Karpas-422 (cell line): Measurements from ENCODE around the gene DESI2. TPM values are rescaled to one million over a fixed set of nuclear protein-coding genes. Genes with fewer than 3 reads are reported as not detected.
"Not testable (repeated sequence)": the region's sequence is repeated elsewhere in the genome, so short reads cannot be mapped to it uniquely, and the experiment has no call there.

Experiments
- DNase-seq: peaks from one replicate; pipeline ENCODE4 v3.0.0-alpha.2; 2015
- H2AFZ ChIP-seq: fragments of 200-600 bp; sonication (generic); 2 replicates; pipeline ENCODE4 v1.6.1; 2014; ENCODE audit warnings: antibody characterized with exemption, low read length, mixed read lengths
- H3K27ac ChIP-seq: fragments of 200-600 bp; sonication (generic); 2 replicates; pipeline ENCODE4 v1.5.1; 2014; ENCODE audit warnings: mild to moderate bottlenecking, low read length, moderate library complexity
- H3K27me3 ChIP-seq: fragments of 200-600 bp; sonication (generic); 2 replicates; pipeline ENCODE4 v1.6.1; 2014; ENCODE audit warnings: low read length, mixed read lengths
- H3K36me3 ChIP-seq: fragments of 200-600 bp; sonication (generic); 2 replicates; pipeline ENCODE4 v1.6.1; 2014; ENCODE audit warnings: low read length, mixed read lengths; ENCODE audit not compliant: insufficient read depth
- H3K4me1 ChIP-seq: fragments of 200-600 bp; sonication (generic); 2 replicates; pipeline ENCODE4 v1.6.1; 2014; ENCODE audit warnings: mild to moderate bottlenecking, low read length, mixed read lengths
- H3K4me2 ChIP-seq: fragments of 200-600 bp; sonication (generic); 2 replicates; pipeline ENCODE4 v1.6.1; 2014; ENCODE audit warnings: low read length, low read depth, mild to moderate bottlenecking; ENCODE audit not compliant: poor library complexity, severe bottlenecking
- H3K4me3 ChIP-seq: fragments of 200-600 bp; sonication (generic); 2 replicates; pipeline ENCODE4 v1.5.1; 2014; ENCODE audit warnings: mild to moderate bottlenecking, antibody characterized with exemption, low read length, mixed read lengths
- H3K79me2 ChIP-seq: fragments of 200-600 bp; sonication (generic); 2 replicates; pipeline ENCODE4 v1.6.1; 2014; ENCODE audit warnings: mild to moderate bottlenecking, low read length, mixed read lengths
- H3K9ac ChIP-seq: fragments of 200-600 bp; sonication (generic); 2 replicates; pipeline ENCODE4 v1.6.0; 2014; ENCODE audit warnings: low read length
- H3K9me2 ChIP-seq: fragments of 200-600 bp; sonication (generic), shearing (Covaris generic); replicated peaks from 2 replicates; pipeline ENCODE4 v1.6.0; 2014; ENCODE audit warnings: mild to moderate bottlenecking, low read length, moderate library complexity; ENCODE audit not compliant: insufficient read depth
- H3K9me3 ChIP-seq: fragments of 300-700, 200-600 bp; sonication (generic); 2 replicates; pipeline ENCODE4 v1.6.1; 2014; ENCODE audit warnings: low read length, mixed read lengths
- H4K20me1 ChIP-seq: fragments of 200-600 bp; sonication (generic); 2 replicates; pipeline ENCODE4 v1.6.1; 2014; ENCODE audit warnings: mild to moderate bottlenecking, antibody characterized with exemption, low read length, low read depth; ENCODE audit not compliant: insufficient read depth
- total RNA-seq: library from RNA; depleted of rRNA; stranded (reverse); fragments of >200 nt; shearing (Covaris generic); gene quantifications from 2 replicates; pipeline ENCODE4 v1.2.3, GENCODE V29; 2014; ENCODE audit warnings: low replicate concordance

The DESI2 gene
- total RNA-seq, 1 experiment from 2014 or later = 62.6 TPM

DNA sequence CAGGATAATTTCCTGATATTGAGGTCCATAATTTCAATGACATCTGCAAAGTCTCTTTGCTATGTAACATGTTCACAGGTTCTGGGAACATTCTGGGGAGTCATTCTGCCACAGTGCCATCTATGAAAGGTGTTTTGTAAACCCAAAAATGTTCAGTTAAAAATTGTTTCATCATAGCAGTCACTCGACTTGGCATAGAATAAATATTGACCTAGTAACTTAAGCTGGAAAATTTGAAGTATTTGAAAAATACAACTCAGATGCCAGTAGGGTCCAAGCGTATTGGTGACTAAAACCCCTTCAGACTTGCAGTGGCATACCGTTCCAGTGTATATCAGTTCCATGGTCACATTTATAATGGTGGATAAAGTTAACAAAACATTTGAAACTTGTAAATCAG, 6.8 kb downstream of the DESI2 start:
- Histone ChIP-seq H3K27ac (peak overlapping the region; percentile 18), H3K9me2 (no peaks in the 10 kb centered on the region), H3K27me3 (no peaks in the 10 kb centered on the region), H4K20me1 (no peaks in the 10 kb centered on the region; the same call in 1 of the 2 replicates), H3K79me2 (peaks cover 90% of the 10 kb centered on the region), H3K36me3 (peaks cover 40% of the 10 kb centered on the region), H3K9me3 (no peaks in the 10 kb centered on the region), H3K4me2 (no peak overlapping the region), H3K4me1 (peaks cover 71% of the 10 kb centered on the region), H2AFZ (no peak overlapping the region), H3K9ac (no peak overlapping the region), H3K4me3 (no peak overlapping the region)
- DNase-seq = no peak

DNA sequence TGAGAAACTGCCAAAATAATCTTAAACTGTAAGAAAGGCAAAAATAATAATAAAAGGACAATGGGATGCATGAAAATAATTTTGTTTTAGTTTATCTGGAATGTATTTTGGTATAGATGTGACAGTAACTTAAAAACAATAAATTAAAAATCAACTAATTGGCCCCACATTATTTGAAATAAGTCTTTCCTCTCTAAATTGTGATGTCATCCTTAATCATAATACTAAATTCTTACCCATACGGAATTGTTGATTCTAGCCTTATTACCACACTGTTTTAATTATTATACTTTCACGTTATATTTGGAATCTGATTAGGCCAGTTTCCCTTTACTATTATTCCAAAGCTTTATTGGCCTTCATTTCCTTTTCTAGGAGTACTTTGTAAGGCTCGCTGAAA, 7.7 kb downstream of the DESI2 start:
- no peak for DNase-seq
- H4K20me1 ChIP-seq = no peaks in the 10 kb centered on the region; the same call in 1 of the 2 replicates
- H3K9me2 ChIP-seq = no peaks in the 10 kb centered on the region
- H3K36me3 ChIP-seq = peaks cover 40% of the 10 kb centered on the region
- no peak overlapping the region for H3K4me2 ChIP-seq
- H3K27ac ChIP-seq = no peak overlapping the region
- no peak overlapping the region for H3K4me3 ChIP-seq
- peaks cover 71% of the 10 kb centered on the region for H3K4me1 ChIP-seq
- no peak overlapping the region for H2AFZ ChIP-seq
- H3K79me2 ChIP-seq = peaks cover 90% of the 10 kb centered on the region
- no peaks in the 10 kb centered on the region for H3K9me3 ChIP-seq
- H3K9ac ChIP-seq = no peak overlapping the region
- no peaks in the 10 kb centered on the region for H3K27me3 ChIP-seq

DNA sequence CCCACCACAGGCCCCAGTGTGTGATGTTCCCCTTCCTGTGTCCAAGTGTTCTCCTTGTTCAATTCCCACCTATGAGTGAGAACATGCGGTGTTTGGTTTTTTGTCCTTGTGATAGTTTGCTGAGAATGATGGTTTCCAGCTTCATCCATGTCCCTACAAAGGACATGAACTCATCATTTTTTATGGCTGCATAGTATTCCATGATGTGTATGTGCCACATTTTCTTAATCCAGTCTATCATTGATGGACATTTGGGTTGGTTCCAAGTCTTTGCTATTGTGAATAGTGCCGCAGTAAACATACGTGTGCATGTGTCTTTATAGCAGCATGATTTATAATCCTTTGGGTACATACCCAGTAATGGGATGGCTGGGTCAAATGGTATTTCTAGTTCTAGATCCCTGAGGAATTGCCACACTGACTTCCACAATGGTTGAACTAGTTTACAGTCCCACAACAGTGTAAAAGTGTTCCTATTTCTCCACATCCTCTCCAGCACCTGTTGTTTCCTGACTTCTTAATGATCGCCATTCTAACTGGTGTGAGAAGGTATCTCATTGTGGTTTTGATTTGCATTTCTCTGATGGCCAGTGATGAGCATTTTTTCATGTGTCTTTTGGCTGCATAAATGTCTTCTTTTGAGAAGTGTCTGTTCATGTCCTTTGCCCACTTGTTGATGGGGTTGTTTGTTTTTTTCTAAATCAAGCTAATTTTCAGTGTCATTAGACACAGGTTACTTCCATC, 8.8 kb downstream of the DESI2 start:
- Histone ChIP-seq H3K4me3 (peak overlapping the region; percentile 60; the same call in 1 of the 2 replicates), H3K4me1 (peaks cover 74% of the 10 kb centered on the region), H3K4me2 (peak overlapping the region; percentile 90), H3K9ac (peak overlapping the region; percentile 66), H3K27ac (peak overlapping the region; percentile 98), H3K79me2 (peaks cover 90% of the 10 kb centered on the region), H3K36me3 (peaks cover 33% of the 10 kb centered on the region)
- H3K27me3 ChIP-seq, H3K9me2 ChIP-seq, H3K9me3 ChIP-seq, H4K20me1 ChIP-seq, H2AFZ ChIP-seq, DNase-seq: not testable (repeated sequence)

DNA sequence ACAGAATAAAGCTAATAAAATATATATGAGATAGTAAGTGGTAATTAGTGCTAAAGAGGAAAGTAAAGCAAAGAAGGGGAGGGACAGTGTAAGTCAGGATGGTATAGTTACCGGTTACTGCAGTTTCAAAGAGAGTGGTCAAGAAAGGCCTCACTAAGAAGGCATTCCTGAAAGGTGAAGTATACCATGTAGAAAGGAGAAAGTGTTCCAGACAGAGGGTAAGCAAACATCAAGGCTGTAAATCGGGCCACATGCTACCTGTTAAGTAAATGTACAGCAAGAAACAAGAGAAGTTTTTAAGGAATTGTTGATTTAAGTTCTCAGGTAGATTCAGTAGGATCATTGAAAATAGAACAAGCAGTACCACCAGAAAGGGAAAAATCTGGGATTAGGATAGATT, 9.7 kb downstream of the DESI2 start:
- H3K79me2 ChIP-seq = peaks cover 90% of the 10 kb centered on the region
- DNase-seq = peak; percentile 47
- H3K36me3 ChIP-seq = peaks cover 24% of the 10 kb centered on the region
- H3K27ac ChIP-seq = peak overlapping the region; percentile 98
- H2AFZ ChIP-seq = no peak overlapping the region
- H3K27me3 ChIP-seq = no peaks in the 10 kb centered on the region
- no peaks in the 10 kb centered on the region for H4K20me1 ChIP-seq
- H3K9ac ChIP-seq = peak overlapping the region; percentile 66
- H3K4me3 ChIP-seq = peak overlapping the region; percentile 60
- H3K9me2 ChIP-seq = no peaks in the 10 kb centered on the region
- H3K9me3 ChIP-seq = no peaks in the 10 kb centered on the region
- peaks cover 75% of the 10 kb centered on the region for H3K4me1 ChIP-seq
- H3K4me2 ChIP-seq = peak overlapping the region; percentile 90

DNA sequence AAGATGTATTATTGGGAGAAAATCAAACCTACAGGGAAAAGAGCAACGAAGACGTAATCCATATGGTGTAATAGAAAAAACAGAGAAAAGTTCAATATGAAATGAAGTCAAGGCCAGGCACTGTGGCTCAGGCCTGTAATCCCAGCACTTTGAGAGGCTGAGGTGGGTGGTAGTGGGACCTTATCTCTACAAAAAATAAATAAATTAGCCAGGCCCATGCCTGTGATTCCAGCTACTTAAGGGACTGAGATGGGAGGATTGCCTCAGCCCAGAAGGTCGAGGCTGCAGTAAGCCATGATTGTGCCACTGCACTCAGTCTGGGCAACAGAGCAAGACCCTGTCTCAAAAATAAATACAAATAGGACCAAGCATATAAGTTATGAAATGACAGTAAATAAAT, 11.4 kb downstream of the DESI2 start:
- H3K4me3 ChIP-seq = peak overlapping the region; percentile 59
- no peaks in the 10 kb centered on the region for H3K9me2 ChIP-seq
- H3K79me2 ChIP-seq = peaks cover 90% of the 10 kb centered on the region
- H3K9ac ChIP-seq = peak overlapping the region; percentile 72
- no peaks in the 10 kb centered on the region for H3K27me3 ChIP-seq
- H3K36me3 ChIP-seq = peaks cover 18% of the 10 kb centered on the region
- DNase-seq = peak; percentile 40
- no peaks in the 10 kb centered on the region for H4K20me1 ChIP-seq
- H2AFZ ChIP-seq = no peak overlapping the region
- H3K4me1 ChIP-seq = peaks cover 62% of the 10 kb centered on the region
- H3K27ac ChIP-seq = peak overlapping the region; percentile 98
- H3K9me3 ChIP-seq = no peaks in the 10 kb centered on the region
- peak overlapping the region; percentile 90 for H3K4me2 ChIP-seq

DNA sequence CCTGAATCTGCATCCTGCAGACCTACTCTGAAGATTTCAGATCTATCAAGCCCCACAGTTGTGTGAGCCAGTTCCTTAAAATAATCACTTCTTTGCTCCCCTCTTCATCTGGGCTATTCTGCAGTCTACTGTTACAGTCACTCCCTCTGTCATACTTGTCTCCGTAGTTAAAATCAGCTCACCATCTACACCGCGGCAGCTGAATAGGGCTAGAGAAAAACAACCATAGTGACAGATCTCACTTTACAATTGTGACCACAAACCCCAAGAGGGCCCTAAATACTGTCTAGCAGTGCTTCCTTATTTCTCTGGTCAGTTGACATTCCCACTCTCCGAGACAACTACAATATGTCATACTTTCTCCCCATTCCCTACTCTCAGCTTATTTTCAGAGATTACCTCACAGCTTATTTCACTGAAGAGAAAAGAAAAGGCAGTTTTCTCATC, 12.9 kb downstream of the DESI2 start:
- Histone ChIP-seq H3K9me3 (no peaks in the 10 kb centered on the region), H3K27me3 (no peaks in the 10 kb centered on the region), H3K36me3 (peaks cover 6% of the 10 kb centered on the region), H3K79me2 (peaks cover 90% of the 10 kb centered on the region), H2AFZ (no peak overlapping the region), H4K20me1 (no peaks in the 10 kb centered on the region), H3K4me3 (peak overlapping the region; percentile 59), H3K4me2 (peak overlapping the region; percentile 90), H3K27ac (peak overlapping the region; percentile 98), H3K9ac (peak overlapping the region; percentile 72), H3K9me2 (no peaks in the 10 kb centered on the region), H3K4me1 (peaks cover 61% of the 10 kb centered on the region)
- peak; percentile 85 for DNase-seq

DNA sequence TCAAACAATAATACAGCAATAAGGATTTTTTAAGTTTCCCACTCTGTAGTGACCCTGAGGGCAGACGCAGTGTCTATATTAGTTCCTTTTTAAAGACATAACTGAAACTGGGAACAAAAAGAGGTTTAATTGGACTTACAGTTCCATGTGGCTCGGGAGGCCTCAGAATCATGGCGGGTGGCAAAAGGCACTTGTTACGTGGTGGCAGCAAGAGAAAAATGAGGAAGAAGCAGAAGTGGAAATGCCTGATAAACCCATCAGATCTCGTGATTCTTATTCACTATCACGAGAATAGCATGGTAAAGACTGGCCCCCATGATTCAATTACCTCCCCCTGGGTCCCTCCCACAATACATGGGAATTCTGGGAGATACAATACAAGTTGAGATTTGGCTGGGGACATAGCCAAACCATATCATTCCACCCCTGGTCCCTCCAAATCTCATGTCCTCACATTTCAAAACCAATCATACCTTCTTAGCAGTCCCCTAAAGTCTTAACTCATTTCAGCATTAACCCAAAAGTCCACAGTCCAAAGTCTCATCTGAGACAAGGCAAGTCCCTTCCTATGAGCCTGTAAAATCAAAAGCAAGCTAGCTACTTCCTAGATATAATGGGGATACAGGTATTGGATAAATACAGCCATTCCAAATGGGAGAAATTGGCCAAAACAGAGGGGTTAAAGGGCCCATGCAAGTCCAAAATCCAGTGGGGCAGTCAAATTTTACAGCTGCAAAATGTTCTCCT, 13.9 kb downstream of the DESI2 start:
- Histone ChIP-seq H3K4me1 (peaks cover 66% of the 10 kb centered on the region), H3K9ac (peak overlapping the region; percentile 72), H3K27ac (peak overlapping the region; percentile 98), H3K79me2 (peaks cover 96% of the 10 kb centered on the region), H3K4me3 (peak overlapping the region; percentile 59), H3K4me2 (peak overlapping the region; percentile 90)
- not testable (repeated sequence) for H3K36me3 ChIP-seq, H4K20me1 ChIP-seq, H3K27me3 ChIP-seq, H3K9me3 ChIP-seq, H2AFZ ChIP-seq, H3K9me2 ChIP-seq
- DNase-seq = peak; percentile 63

DNA sequence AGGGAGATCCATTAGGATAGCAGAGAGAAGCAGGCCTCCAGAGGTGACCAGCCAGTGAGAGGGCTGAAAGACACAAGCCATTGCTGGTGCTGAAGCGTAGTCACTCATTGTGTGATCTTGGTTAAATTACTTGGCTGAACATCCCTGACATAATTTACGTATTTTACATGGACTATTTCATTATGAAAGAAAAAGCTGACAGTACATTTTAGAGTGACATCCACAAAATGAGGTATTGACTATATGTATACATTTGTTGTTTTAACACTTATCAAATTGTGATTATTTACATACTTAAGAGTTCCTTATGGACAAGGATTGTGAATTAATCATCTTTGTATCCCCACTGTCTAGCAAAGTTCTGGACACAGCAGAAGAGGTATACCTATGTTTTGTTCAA, 14.9 kb downstream of the DESI2 start:
- Histone ChIP-seq H3K27ac (peak overlapping the region; percentile 98; the same call in 1 of the 2 replicates), H4K20me1 (no peaks in the 10 kb centered on the region), H3K9me2 (no peaks in the 10 kb centered on the region)

More for the DNA sequence above, 14.9 kb downstream of the DESI2 start:
- Histone ChIP-seq H2AFZ (no peak overlapping the region), H3K36me3 (0 out of 2 replicates have a peak, but pooled peaks cover 3% of the 10 kb centered on the region), H3K4me1 (peaks cover 63% of the 10 kb centered on the region), H3K79me2 (peaks cover 96% of the 10 kb centered on the region), H3K9me3 (no peaks in the 10 kb centered on the region), H3K4me3 (no peak overlapping the region), H3K9ac (no peak overlapping the region), H3K27me3 (no peaks in the 10 kb centered on the region), H3K4me2 (no peak overlapping the region)
- no peak for DNase-seq
